Subcutaneous abdominal adipose tissue (tissue), 5 donors: ENCODE results near the gene CACUL1.

ENCODE experiments used
- H3K27ac ChIP-seq: one replicate; pipeline ENCODE4 v1.7.0; 2013; ENCODE audit warnings: low read depth, mild to moderate bottlenecking, inconsistent platforms, low read length, moderate library complexity
- H3K27me3 ChIP-seq, 5 donors: one replicate each; pipeline ENCODE4 v1.7.0; 2013; ENCODE audit warnings: low read length in 5 of 5, inconsistent platforms in 1 of 5; ENCODE audit not compliant: control insufficient read depth in 5 of 5, insufficient read depth in 4 of 5
- H3K36me3 ChIP-seq, 5 donors: one replicate each; pipeline ENCODE4 v1.7.0; 2013; ENCODE audit warnings: low read length in 5 of 5; ENCODE audit not compliant: control insufficient read depth in 5 of 5, insufficient read depth in 5 of 5
- H3K4me1 ChIP-seq, 5 donors: one replicate each; pipeline ENCODE4 v1.7.0; 2013; ENCODE audit warnings: low read length in 5 of 5, mild to moderate bottlenecking in 3 of 5, moderate library complexity in 1 of 5; ENCODE audit not compliant: control insufficient read depth in 5 of 5, insufficient read depth in 5 of 5
- H3K4me3 ChIP-seq, 5 donors: one replicate each; pipeline ENCODE4 v1.7.0; 2013; ENCODE audit warnings: low read length in 5 of 5, low read depth in 1 of 5
- H3K9ac ChIP-seq, 5 donors: one replicate each; pipeline ENCODE4 v1.7.0; 2013; ENCODE audit warnings: low read length in 5 of 5, mild to moderate bottlenecking in 4 of 5, moderate library complexity in 3 of 5
- H3K9me3 ChIP-seq, 5 donors: one replicate each; pipeline ENCODE4 v1.7.0; 2013; ENCODE audit warnings: low read length in 5 of 5; ENCODE audit not compliant: control insufficient read depth in 5 of 5
- donor health status: healthy.
- donor health status: healthy.
- donor health status: healthy.
- donor health status: healthy.
- donor health status: healthy.

Gene CACUL1

DNA sequence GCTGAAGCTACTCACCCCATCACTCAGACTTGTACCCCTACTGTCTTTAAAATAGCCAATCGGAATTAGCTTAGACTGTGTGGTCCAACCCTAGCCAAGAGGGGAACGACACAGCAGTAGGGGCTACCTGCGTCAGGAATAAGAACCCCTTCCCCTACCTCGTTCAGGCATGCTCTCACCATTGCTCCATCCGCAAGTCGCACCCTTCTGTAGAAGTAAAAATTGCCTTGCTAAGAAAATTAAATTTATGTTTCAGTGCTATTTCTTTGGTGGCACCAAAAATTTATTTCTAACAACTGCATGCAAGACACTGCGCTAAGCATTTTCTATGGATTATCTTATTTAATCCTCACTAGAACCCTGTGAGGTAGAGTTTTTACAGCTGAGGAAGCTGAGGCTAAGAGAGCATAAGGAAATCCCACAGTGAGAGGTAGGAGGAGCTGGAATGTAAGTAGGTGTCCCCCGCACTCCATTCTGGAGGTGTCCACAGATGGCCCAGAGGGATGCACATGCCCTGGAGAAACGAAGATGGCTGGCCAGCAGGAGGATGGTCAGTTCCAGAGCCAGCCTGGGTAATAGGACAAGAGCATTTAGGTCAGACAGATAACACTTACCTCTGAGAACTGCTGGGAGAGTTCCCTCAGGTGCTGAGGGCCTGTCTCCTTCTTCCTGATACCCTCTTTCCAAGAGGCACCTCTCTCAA is 15.3 kb upstream of the CACUL1 start:
- Histone ChIP-seq H3K36me3 (no peaks in the 10 kb centered on the region), H3K9ac (no peak overlapping the region), H3K9me3 (no peaks in the 10 kb centered on the region), H3K4me1 (no peaks in the 10 kb centered on the region), H3K27me3 (no peaks in the 10 kb centered on the region), H3K27ac (no peak overlapping the region), H3K4me3 (no peak overlapping the region)

DNA sequence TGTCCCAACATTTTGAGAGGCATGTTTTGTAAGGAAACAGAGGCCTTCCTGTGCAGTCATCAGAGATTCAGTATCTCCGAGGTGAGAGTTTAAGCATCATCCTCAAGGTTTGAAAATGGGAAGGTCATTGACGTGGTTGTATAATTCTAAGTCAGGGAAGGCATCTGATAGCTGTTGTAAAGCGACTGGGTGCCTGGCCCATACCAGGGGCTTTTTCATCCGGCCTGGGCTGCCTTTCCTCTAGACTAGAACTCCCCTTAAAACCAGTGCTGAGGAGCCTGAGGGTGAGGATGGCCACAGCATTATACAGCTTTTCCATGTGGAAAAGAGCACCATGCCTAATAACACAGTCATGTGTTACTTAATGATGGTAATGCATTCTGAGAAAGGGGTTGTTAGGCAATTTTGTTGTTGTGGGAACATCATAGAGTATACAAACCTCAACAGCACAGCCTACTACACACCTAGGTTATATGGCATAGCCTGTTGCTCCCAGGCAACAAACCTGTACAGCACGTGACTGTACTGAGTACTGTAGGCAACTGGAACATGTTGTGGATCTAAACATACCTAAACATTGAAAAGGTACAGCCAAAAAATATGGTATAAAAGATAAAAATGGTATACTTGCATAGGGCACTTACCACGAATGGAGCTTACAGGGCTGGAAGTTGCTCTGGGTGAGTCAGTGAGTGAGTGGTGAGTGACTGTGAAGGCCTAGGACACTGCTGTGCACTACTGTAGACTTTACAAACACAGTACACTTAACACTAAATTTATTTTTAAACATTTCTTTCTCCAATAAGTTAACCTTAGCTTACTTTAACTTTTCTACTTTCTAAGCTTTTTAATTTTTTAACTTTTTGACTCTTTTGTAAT is 13.5 kb upstream of the CACUL1 start:
- no peak overlapping the region for H3K27ac ChIP-seq
- no peaks in the 10 kb centered on the region for H3K4me1 ChIP-seq
- H3K9me3 ChIP-seq = no peaks in the 10 kb centered on the region
- H3K27me3 ChIP-seq = no peaks in the 10 kb centered on the region
- no peak overlapping the region for H3K4me3 ChIP-seq
- no peak overlapping the region for H3K9ac ChIP-seq
- H3K36me3 ChIP-seq = no peaks in the 10 kb centered on the region

GRCh38 chr10:118767297-118768040 is 12.7 kb upstream of the CACUL1 start:
- Histone ChIP-seq H3K4me3 (no peak overlapping the region), H3K4me1 (no peaks in the 10 kb centered on the region), H3K36me3 (no peaks in the 10 kb centered on the region), H3K27ac (no peak overlapping the region), H3K9ac (no peak overlapping the region), H3K9me3 (no peaks in the 10 kb centered on the region), H3K27me3 (no peaks in the 10 kb centered on the region)

GRCh38 chr10:118764195-118764594 is 9.4 kb upstream of the CACUL1 start:
- H3K36me3 ChIP-seq = no peaks in the 10 kb centered on the region
- H3K27ac ChIP-seq = no peak overlapping the region
- no peaks in the 10 kb centered on the region for H3K27me3 ChIP-seq
- H3K9me3 ChIP-seq = no peaks in the 10 kb centered on the region
- no peak overlapping the region for H3K9ac ChIP-seq
- H3K4me3 ChIP-seq = no peak overlapping the region
- no peaks in the 10 kb centered on the region for H3K4me1 ChIP-seq

DNA sequence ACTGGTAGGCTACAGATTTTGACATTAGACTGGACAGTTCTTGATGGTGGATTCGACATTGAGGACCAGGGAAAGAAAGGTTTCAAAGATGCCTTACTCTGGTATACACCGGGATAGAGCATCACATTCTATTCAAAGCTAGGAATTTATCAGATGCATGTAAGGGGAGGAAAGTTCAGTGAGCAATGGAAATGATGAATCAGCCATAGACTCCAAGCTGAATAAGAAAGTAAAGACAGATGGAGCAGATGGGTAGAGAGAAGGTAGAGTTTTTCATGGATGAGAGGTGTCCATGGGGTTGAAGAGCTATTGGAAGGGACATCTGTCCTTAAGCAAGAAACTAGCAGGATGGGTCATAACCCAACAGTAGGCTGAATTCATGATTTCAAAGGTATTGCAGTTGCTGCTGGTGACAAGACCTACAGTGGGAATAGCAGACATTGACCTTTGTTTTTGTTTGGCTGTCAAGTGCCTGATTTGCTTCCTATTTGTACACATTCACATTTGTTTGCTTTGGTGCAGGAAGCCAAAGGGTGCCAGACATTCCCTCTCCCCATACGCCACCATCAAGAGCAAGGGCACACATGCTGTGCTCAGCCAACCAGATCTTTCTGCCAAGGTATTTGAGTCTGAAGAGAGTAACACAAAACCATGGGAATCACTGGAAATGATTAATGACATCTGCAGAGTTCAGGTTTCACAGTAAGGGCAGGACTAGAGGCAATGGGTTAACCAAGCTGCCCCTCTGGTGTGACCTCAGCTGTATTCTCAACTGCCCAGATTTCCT is 8.6 kb upstream of the CACUL1 start:
- H3K4me3 ChIP-seq = no peak overlapping the region
- H3K27me3 ChIP-seq = no peaks in the 10 kb centered on the region
- H3K36me3 ChIP-seq = no peaks in the 10 kb centered on the region
- H3K9ac ChIP-seq = no peak overlapping the region
- H3K27ac ChIP-seq = no peak overlapping the region
- H3K4me1 ChIP-seq = no peaks in the 10 kb centered on the region
- no peaks in the 10 kb centered on the region for H3K9me3 ChIP-seq

DNA sequence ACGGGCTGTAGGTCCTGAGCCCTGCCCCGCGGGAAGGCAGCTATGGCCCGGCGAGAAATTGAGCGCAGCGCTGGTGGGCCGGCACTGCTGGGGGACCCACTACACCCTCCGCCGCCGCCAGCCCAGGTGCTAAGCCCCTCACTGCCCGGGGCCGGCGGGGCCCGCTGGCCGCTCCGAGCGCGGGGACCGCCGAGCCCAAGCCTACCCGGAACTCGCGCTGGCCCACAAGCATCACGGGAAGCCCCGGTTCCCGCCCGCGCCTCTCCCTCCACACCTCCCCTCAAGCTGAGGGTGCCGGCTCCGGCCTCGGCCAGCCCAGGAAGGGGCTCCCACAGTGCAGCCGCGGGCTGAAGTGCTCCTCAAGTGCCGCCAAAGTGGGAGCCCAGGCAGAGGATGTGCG is 5.5 kb upstream of the CACUL1 start:
- Histone ChIP-seq H3K27me3 (no peaks in the 10 kb centered on the region), H3K4me1 (peaks cover 0 to 6% (median 3%) of the 10 kb centered on the region in 5 donors), H3K9me3 (no peaks in the 10 kb centered on the region)

DNA sequence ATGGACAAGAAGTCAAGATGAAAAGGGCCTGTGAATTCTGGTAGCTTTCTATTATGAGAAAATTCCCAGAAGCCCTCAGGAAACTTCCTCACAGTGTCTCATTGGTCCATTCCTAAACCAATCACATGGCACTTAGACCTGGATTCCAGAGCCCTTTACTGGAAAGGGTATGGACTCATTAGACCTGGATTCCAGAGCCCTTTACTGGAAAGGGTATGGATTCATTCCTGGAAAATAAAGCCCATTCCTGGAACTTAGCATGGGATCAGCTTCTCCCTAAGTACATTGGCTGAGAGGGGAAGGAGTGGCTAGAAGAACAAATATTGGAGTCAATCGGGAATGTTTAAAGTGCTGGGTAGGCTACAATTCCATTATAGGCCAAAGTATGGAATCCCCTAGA is 3.7 kb upstream of the CACUL1 start:
- no peaks in the 10 kb centered on the region for H3K27me3 ChIP-seq
- H3K9ac ChIP-seq = no peak overlapping the region
- no peak overlapping the region for H3K27ac ChIP-seq
- peaks cover 0 to 16% (median 10%) of the 10 kb centered on the region in 5 donors for H3K4me1 ChIP-seq
- no peak overlapping the region for H3K4me3 ChIP-seq
- no peaks in the 10 kb centered on the region for H3K36me3 ChIP-seq
- no peaks in the 10 kb centered on the region for H3K9me3 ChIP-seq

More for the DNA sequence above, 5.5 kb upstream of the CACUL1 start:
- Histone ChIP-seq H3K27ac (no peak overlapping the region), H3K36me3 (no peaks in the 10 kb centered on the region), H3K4me3 (no peak overlapping the region), H3K9ac (no peak overlapping the region)

- Histone ChIP-seq H3K4me1 (peaks cover 0 to 30% (median 23%) of the 10 kb centered on the region in 5 donors), H3K9me3 (no peaks in the 10 kb centered on the region), H3K27me3 (no peaks in the 10 kb centered on the region), H3K36me3 (no peaks in the 10 kb centered on the region), H3K9ac (peak overlapping the region; percentile 65 to 97 (median 94)), H3K4me3 (peak overlapping the region; percentile 85 to 99 (median 95)), H3K27ac (peak overlapping the region; percentile 88)
Measured at GRCh38 chr10:118754229-118754555, 578 bp downstream of the CACUL1 start.

- H3K9ac ChIP-seq = peak overlapping the region; percentile 65 to 97 (median 94)
- peak overlapping the region; percentile 88 for H3K27ac ChIP-seq
- H3K36me3 ChIP-seq = no peaks in the 10 kb centered on the region
- H3K4me3 ChIP-seq = peak overlapping the region; percentile 85 to 99 (median 95)
- peaks cover 0 to 30% (median 27%) of the 10 kb centered on the region in 5 donors for H3K4me1 ChIP-seq
- no peaks in the 10 kb centered on the region for H3K27me3 ChIP-seq
- no peaks in the 10 kb centered on the region for H3K9me3 ChIP-seq
Measured at GRCh38 chr10:118753331-118754228, 1.2 kb downstream of the CACUL1 start.
